ENCODE measurements around the gene BBC3.
A peak's percentile ranks its signal among the peaks of the same experiment; 100 is the strongest.

BBC3 gene

DNA sequence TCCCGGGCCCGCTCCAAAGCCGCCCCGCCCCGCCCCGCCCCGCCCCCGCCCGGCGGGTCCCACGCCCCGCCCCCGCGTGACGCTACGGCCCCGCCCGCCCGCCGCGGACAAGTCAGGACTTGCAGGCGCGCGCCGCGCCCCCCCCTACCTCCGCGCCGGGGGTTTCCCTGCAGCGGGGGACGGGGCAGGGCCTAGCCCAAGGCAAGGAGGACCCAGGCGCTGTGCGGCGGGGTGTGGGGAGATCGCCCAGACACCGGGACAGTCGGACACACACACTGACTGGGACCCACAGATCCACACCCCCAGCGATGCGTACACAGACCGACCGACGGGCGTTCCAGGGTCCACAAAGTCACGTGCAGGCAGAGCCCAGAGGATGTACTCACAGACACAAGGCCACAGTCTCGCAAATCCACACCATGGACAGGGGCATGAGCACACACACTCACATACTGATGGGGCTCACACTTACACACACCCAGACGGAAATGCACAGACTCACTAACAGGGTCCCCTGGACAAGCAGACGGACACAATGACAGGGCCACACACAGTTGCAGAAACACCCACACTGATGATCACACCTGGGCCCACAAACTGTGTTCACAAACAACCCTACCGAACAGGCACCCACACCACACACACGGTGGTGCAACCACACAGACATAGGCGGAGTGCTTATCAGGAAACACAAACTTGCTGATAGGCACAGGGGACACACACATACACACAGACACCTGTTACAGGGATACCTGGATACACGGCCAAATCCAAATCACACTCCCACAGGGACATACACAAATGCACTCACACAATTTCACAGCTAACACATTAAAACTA is 436 bp upstream of the BBC3 start:
- DNase-seq (ENCODE audit: low spot score), result peak; percentile 88

DNA sequence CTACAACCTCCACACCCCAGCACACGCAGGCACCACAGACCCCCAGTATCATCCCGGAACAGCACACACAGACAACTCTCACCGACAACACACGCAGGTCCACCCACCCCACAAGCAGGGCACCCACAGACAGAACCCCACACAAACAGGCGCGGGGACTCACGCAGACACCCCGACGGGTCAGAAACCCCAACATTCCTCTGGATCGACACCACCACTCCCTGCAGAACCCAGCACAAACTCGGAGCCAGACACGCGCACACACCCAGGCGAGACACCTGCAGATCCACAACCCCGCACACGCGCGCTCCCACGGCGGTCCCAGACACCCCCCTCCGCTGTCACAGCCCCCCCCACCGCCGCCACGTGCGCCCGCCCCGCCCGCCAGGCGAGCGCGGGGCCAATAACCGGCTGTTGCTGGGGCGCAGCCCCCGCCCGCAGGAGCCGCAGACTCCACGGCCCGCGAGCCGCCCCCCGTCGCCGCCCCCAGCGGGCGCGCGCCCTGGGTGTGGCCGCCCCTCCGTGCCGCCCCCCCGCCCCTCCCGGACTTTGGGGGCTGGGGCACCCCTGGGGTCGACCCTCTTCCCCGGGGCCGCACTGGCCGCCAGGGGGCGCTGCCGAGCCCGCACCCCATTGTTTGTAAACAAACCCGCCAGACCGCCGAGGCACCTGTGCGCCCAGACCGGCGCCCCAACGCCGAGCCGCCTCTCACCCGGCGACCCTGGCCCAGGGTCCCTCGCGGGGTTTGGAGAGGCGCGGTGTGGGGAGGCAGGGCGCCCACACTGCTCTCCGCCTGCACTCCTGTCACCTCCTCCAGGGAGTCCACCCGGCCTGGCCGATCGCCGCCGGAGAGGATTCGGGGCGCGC is 712 bp downstream of the BBC3 start:
- peak; percentile 79 for DNase-seq (ENCODE audit: low spot score)

DNA sequence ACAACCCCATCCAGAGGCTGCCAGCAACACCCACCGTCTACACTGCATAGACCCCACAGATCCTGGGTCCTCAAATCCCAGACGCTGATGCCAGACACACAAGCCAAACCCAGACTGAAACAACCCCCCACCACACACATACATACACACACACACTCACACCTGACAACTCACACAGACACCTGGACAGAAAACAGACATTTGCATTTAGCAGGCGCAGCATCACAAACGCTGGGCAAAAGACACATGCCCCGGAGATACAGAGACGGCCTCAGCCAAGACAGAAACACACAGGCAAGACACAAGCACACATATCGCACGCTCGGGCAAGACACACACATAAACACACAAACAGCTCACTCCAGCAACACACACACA is 1.3 kb downstream of the BBC3 start:
- no peak for DNase-seq (ENCODE audit: low spot score)

DNA sequence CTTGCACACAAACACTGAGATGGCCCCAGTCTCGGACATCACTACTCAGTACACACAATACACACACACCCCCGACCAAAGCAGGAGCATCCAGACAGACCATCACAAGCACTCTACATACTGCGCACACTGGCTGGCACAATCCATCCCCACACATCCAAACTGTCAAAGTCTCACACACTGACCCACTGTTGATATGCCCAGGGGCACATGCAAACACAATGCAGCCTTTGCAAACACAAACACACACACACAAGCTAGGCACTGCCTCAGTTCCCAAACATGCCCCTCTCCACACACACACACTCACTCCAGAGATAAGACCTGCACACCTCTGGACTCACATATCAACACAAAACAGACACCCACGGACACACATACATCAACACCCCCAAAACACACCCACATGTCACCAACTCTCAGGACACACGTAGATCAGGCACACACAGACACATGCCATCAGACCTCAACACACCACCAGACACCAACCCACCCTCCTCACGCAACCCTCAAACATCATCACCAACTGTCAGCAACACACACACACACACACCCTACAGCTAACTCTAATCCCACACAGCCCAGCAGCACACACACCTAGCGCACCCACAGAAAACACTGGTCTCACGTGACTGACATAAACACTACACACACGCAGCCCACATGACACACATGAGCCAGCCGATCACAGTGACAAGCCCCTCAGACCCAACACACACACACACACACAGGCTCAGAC is 1.9 kb downstream of the BBC3 start:
- no peak for DNase-seq (ENCODE audit: low spot score)

DNA sequence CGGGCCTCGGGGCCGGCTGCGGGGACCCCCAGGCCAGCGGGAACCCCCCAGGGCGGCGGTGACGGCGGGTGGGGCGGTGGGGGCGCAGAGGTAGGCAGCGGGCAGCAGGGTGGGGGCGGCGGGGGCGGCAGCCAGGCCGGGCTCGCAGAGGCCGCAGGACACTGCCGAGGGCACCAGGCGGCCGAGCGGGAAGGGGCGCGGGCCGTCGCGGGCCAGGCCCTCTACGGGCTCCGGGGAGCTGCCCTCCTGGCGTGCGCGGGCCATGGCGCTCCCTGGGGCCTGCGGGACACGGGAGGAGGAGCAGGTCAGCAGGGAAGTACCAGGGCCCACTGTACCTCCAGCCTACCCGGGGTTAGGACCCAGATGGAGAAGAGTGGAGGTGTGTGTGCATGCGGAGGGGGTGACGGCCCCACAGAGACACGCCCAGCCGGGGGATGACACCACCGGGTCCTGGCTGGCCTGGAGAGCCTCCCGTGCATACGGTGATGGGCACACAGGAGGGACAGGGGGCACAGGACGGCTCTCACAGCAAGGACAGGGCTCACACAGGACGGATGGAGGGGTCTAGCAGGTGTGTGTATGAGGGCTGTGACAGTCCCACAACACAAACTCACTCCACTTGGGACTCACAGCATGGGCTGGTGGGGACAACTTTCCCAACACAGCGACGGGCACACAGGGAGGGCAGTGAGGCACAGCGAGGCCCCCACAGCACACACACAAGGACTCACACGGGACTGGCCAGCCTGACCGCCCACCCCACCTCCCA is 2.6 kb downstream of the BBC3 start:
- no peak for DNase-seq (ENCODE audit: low spot score)

DNA sequence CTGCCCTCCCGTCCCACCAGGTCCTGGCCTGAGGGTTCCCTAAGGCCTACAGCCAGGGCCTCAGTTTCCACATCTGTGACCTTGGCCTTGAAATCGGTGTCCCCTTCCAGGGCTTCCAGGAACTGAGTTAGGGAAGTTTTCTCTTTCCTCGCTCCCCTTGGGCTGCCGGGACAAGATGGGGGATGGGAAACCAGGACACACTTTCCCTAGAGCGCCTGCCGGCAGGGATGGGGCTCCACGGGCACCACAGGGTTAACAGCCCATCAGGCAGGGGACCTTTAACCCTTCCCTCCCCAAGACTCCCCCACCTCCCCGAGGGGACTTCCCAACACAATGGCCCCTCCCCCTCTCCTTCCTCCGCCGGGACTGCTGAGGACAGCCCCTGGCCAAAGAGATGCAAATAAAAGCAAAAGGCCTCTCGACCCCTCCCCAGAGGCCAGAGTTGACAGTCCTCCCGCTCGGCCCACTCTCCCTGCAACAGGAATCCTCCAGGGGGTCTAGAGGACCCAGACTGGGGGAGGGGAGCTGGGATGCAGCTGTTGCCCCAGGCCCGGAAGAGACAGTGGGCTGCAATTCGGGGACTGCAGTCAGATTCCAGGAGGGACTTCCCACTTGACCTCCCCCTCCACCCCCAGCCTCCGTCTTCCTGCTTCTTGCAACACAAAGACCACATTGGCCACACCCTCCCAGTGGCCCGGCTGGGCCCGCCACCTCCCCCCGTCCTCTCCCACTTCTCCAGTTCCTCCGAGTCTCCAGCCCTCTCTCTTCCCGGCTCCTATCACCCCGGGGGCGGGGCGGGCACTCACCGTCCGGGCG is 3.4 kb downstream of the BBC3 start:
- no peak for DNase-seq (ENCODE audit: low spot score)

DNA sequence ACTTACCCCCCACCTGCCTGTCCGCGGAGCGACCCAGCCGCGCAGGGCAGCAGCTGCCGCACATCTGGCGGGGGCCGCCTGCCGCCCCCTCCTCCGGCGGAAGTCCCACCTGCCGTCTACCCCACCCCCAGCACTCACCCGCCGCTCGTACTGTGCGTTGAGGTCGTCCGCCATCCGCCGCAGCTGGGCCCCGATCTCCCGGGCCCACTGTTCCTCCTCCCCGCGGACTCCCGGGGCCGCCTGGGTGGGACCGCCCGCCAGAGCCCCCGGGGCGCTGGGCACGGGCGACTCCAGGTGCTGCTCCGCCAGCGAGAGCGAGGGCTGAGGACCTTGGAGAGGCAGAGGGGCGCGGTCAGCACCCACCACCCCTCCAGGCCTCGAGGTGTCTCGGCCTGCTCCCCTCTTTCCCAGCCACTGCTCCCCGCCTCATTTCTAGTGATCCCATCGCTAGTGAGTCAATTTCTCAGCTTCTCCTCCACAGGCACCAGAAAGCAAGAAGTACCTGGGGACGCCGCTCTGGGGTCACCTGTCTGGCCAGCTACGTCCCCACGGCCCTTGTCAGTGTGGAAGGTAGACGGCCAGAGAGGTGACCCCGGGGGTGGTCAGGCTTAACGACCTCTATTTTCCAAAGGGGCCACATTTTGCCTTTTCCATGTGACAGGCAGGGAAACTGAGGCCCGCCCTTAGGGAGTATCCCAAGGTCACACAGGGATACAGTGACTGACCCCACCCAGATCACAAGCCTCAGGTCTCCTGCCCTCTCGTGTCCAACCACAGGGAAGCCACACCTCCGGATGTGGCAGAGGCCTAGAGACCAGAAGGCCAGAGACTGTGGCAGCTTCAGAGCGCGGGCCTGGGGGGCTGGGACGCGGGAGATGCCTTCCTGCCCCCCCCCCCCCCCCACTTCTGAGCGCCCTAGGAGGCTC is 4.3 kb downstream of the BBC3 start:
- no peak for DNase-seq (ENCODE audit: low spot score)

DNA sequence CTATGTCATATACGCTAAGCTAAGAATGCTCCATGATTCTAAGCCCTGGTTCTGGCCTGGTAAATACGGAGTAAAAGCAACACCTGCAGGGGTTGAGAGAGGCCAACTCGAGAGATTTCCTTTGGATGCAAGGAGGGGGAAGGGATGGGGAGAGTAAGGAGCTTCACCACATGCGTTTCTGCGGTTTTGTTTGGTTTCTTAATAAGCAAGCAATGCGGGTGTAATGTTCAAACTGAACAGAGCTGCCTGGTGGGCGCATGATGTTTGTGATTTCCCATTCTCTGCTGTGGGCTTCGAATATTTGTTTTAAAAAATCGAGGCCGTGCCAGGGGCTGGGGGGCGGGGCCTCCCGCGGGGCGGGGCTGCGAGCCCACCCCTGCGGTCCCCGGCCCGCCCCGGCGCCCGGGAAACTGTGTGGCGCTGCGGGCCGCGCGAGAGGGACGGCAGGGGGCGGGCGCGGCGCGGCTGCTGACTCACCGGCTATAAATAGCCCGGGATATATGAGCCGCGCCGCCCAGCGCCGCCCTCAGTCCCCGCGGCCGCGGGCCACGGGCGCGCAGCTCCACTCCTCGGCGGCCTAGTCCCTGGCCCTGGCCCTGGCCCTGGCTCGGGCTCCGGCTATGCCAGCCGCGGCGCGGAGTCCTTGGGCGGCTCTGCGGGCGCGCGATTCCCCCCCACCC is 5.1 kb downstream of the BBC3 start:
- peak; percentile 95 for DNase-seq (ENCODE audit: low spot score)

DNA sequence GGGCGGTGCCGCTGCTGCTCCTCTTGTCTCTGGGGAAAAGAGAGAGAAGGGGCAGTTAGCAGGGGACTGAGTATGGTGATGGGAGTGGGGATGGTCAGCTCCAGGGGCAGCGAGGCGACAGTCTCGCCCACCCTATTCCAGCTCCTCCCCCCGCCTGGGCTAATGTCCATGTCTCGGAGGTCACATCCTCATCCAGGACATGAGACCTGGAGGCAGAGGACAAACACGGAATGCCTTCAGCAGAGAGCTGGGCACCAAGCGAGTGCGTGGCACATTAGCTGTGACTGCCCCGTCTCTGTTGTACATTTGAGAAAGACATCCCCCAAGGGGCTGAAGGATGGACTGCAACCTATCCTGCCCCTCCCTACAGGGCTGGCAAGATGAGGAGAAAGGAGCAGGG is 9.1 kb downstream of the BBC3 start:
- DNase-seq (ENCODE audit: low spot score), result no peak

DNA sequence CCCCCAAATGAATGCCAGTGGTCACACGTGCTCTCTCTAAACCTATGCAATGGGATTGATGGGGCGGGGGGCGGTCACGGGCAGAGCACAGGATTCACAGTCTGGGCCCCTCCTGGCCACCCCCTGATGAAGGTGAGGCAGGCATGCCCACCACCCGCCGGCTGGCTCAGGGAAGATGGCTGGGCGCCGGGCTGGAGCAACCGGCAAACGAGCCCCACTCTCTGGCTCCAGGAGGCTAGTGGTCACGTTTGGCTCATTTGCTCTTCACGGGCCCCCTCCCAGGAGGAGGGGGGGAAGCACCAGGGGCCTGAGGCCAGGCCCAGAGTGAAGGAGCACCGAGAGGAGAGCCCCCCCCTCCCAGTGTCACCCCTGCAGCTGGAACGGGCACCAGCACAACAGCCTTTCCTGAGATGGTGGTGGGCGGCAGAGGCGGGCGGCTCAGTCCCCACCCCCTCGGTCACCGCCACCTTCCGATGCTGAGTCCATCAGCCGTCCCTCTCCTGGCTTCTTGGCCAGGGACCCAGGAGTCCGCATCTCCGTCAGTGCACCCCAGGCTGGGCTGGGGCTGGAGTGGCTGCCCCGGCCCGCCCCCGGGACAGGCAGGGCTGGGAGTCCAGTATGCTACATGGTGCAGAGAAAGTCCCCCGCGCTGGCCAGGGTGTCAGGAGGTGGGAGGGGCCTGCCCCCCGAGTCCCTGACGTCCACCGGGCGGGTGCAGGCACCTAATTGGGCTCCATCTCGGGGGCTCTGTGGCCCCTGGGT is 9.7 kb downstream of the BBC3 start:
- DNase-seq (ENCODE audit: low spot score), result no peak

DNA sequence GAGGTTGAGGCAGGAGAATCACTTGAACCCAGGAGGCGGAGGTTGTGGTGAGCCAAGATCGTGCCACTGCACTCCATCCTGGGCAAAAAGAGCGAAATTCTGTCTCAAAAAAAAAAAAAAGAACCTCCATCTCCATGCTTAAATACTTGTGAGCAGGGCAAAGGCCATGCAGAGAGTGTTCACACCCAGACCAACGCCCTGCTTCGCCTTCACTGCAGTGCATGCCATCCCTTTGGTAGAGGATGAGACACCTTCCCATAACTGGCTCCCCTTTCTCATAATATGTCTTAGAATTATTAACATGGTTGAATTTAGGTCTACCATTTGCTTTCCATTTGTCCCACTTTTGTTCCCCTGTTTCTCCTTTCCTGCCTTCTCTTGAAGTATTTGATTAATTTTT is 15.4 kb downstream of the BBC3 start:
- DNase-seq (ENCODE audit: low spot score), result no peak

DNA sequence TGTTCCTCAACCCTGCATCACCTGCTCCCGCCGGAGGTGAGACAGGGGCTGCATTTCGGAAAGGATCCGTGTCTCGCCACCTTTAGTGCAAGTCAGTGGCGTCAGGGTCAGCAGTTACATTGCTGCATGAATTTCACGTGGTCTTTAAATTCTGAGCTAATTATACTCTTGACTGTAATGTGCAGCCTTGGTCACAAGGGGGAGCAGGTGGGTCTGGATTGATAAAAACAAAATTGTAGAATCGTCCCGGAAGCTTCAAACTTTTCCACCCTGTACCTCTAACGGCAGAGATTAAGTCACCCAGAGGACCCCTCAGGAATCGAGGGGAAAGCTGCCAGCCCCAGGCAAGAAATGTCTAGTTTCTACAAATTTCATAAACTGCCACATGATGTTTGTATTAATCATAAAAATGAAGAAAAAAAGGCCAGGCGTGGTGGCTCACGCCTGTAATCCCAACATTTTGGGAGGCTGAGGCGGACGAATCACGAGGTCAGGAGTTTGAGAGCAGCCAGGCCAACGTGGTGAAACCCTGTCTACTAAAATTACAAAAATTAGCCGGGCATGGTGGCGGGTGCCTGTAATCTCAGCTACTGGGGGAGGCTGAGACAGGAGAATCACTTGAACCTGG is 20.2 kb downstream of the BBC3 start:
- DNase-seq (ENCODE audit: low spot score), result peak; percentile 77

DNA sequence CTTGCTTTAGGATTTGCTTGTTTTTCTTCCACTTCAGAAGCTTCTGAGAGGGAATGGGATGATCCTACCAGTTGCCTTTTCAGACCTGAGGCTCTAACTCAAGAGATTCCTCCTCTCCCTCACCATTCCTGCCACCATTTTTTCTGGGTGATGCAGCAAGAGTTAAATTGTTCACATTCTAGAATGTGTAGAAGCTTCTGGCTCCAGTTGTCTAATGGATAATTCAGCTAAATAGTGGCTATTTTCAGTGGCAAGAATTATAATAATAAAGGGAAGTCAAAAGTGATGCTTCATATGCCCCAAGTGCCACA is 20.9 kb downstream of the BBC3 start:
- no peak for DNase-seq (ENCODE audit: low spot score)

DNA sequence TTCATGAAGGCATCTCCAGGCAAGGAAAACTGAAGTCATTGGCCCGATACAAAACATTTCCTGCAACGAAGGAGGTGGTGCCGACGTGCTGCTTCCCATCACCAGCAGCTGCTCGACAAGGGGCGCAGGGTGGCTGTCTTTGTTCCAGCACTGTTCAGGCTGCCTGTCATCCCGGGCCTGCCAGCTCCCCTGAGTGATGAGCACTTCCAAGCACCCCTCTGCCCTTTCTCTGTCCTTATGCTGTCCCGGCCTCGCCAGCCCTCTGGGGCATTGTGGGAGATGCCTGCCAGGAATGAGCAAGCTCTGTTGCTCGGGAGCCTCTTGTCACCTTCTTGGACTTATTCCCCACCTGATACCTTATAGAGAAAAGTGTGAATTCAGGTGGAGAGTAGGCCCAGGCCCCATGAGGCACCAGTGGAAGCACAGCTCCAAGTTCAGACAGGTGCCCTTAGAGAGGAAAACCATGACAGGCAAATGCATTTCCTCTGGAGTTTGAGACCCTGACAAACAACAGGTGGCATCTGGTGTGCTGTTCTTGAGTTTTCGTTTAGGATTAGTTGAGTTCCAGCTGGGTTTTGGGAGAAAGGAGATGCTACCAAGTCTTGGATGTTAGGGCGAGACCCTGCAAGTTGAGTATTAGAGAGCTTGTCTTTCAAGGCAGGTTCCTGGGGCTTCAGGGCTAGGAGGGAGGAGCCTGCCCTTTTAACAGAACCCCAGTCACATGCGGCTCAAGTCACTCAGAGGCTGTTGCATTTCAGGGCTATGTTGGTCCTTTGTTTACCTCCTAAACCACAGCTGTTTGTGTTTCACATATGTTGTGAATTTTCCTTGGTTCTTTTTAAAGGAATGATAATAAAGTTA is 21.4 kb downstream of the BBC3 start:
- no peak for DNase-seq (ENCODE audit: low spot score)

DNA sequence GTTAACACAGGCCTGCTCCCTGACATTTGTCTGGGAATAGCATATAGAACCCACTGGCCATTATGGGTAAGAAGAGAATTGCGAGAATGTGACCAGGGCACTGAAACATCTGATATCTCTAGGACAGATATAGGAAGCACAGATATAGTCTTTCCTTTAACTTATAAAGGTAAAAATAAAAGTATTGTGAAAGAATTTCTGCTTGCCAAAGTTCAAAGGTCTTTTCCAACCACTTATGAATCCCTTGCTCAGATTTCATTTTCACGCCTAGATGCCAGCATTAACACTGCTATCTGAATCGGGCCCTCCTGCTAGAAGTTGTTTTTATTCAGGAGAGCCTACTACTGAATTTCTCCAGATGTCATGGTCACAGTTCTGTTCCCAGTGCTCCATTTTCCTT is 27.7 kb downstream of the BBC3 start:
- DNase-seq (ENCODE audit: low spot score), result no peak

DNA sequence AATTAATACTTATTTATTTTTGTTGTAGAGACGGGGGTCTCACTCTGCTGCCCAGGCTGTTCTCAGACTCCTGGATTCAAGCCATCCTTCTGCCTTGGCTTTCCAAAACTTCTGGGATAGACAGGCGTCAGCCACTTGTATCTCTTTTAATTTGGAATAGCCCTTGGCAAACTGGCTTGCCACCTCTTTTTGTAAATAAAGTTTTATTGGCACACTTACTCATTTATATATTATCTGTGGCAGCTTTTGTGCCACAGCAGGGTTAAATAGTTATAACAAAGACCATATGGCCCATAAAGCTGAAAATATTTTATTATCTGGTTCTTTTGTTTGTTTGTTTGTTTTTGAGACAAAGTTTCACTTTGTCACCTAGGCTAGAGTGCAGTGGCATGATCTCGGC is 30.5 kb downstream of the BBC3 start:
- DNase-seq (ENCODE audit: low spot score), result no peak

DNA sequence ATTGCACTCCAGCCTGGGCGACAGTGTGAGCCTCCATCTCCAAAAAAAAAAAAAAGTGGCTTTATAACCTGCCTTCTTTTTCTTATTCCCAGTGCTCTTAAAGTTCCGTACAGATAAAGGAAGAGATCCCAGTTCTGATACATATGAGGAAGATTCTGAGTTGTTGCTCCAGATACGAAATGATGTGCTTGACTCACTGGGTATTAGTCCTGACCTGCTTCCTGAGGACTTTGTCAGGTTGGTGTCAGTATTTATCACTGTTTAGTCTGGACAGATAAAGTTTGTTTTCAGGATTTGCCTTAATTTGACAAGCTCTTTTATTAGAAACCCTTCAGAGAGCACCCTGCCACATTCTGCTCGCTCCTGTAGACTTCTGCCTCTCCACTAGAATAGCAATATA is 33.9 kb downstream of the BBC3 start:
- DNase-seq (ENCODE audit: low spot score), result no peak

All from germinal center (tissue), 1 donor.